IMR-90 (cell line): ENCODE results near the gene PDE4B. TPM values are rescaled to one million over a fixed set of nuclear protein-coding genes. Genes with fewer than 3 reads are reported as not detected.

Experiments
- ATAC-seq: fragments of 200-7000 bp; cut with Tn5 transposase; 2 replicates; pipeline ENCODE4 v1.9.1; 2020; ENCODE audit warnings: low read depth, mild to moderate bottlenecking, moderate library complexity
- BruUV-seq: library from RNA; stranded (reverse); fragments of 400-500 nt; replicated peaks from 2 replicates; lab custom pipeline; 2021; lab: Mats Ljungman, UMichigan
- CTCF ChIA-PET: fragments of 300-600 bp; formaldehyde crosslinking; extraction: SDS; loops from one replicate; lab custom pipeline; 2021; ENCODE audit warnings: antibody characterized with exemption; lab: Yijun Ruan, JAX
- POLR2A ChIA-PET: fragments of 300-600 bp; sonication (Branson Sonifier 250); formaldehyde crosslinking; loops from one replicate; lab custom pipeline; 2022; ENCODE audit warnings: antibody characterized with exemption; ENCODE audit not compliant: unreplicated experiment; lab: Charles Lee
- DNase-seq: peaks from one replicate; pipeline ENCODE4 v3.0.0; 2013
- H2AFZ ChIP-seq: replicated peaks from 2 replicates; pipeline ENCODE3; 2013; ENCODE audit warnings: low read length, mild to moderate bottlenecking; ENCODE audit not compliant: poor library complexity
- H2AK5ac ChIP-seq: 2 replicates; pipeline ENCODE4 v1.6.1; 2013; ENCODE audit warnings: low read depth, low read length, inconsistent platforms
- H2AK9ac ChIP-seq: replicated peaks from 2 replicates; pipeline ENCODE3; 2013; ENCODE audit warnings: mild to moderate bottlenecking, low read depth, low read length, moderate library complexity; ENCODE audit not compliant: poor library complexity
- H2BK120ac ChIP-seq: 2 replicates; pipeline ENCODE4 v1.6.1; 2013; ENCODE audit warnings: low read depth, low read length, inconsistent platforms
- H2BK15ac ChIP-seq: 3 replicates; pipeline ENCODE4 v1.6.1; 2013; ENCODE audit warnings: low read depth, low read length, inconsistent platforms
- H2BK20ac ChIP-seq: 2 replicates; pipeline ENCODE4 v1.6.1; 2013; ENCODE audit warnings: low read depth, mild to moderate bottlenecking, inconsistent platforms, low read length, moderate library complexity
- H2BK5ac ChIP-seq: 2 replicates; pipeline ENCODE4 v1.6.1; 2013; ENCODE audit warnings: mild to moderate bottlenecking, low read depth, low read length, inconsistent platforms; ENCODE audit not compliant: poor library complexity, severe bottlenecking
- H3K14ac ChIP-seq: replicated peaks from 2 replicates; pipeline ENCODE4 v1.6.1; 2013; ENCODE audit warnings: low read depth, low read length, inconsistent platforms
- H3K18ac ChIP-seq: 2 replicates; pipeline ENCODE4 v1.6.1; 2013; ENCODE audit warnings: low read depth, low read length, control low read depth
- H3K23ac ChIP-seq: 2 replicates; pipeline ENCODE4 v1.6.1; 2013; ENCODE audit warnings: low read depth, low read length, inconsistent platforms
- H3K27ac ChIP-seq: 2 replicates; pipeline ENCODE4 v1.5.1; 2013; ENCODE audit warnings: mild to moderate bottlenecking, control low read depth, low read length; ENCODE audit not compliant: insufficient read depth
- H3K27me3 ChIP-seq: 2 replicates; pipeline ENCODE4 v1.6.1; 2013; ENCODE audit warnings: low read length; ENCODE audit not compliant: control insufficient read depth, insufficient read depth
- H3K36me3 ChIP-seq: 2 replicates; pipeline ENCODE4 v1.6.1; 2013; ENCODE audit warnings: low read length, mixed read lengths; ENCODE audit not compliant: control insufficient read depth, insufficient read depth
- H3K4ac ChIP-seq: 2 replicates; pipeline ENCODE4 v1.6.1; 2013; ENCODE audit warnings: low read depth, low read length, inconsistent platforms
- H3K4me1 ChIP-seq: 2 replicates; pipeline ENCODE4 v1.6.1; 2013; ENCODE audit warnings: low read length, mixed read lengths; ENCODE audit not compliant: control insufficient read depth, insufficient read depth
- H3K4me2 ChIP-seq: 2 replicates; pipeline ENCODE4 v1.6.1; 2013; ENCODE audit warnings: low read depth, mild to moderate bottlenecking, control low read depth, low read length, moderate library complexity
- H3K4me3 ChIP-seq: 2 replicates; pipeline ENCODE4 v1.5.1; 2013; ENCODE audit warnings: low read depth, mild to moderate bottlenecking, control low read depth, low read length, moderate library complexity; ENCODE audit not compliant: insufficient read depth
- H3K56ac ChIP-seq: 2 replicates; pipeline ENCODE4 v1.6.1; 2013; ENCODE audit warnings: low read length, inconsistent platforms; ENCODE audit not compliant: insufficient read depth; ENCODE audit errors: extremely low read depth
- H3K79me1 ChIP-seq, 2 experiments: 2 replicates each; pipeline ENCODE4 v1.6.1; 2013; ENCODE audit warnings: low read length in 2 of 2, inconsistent platforms in 1 of 2, low read depth in 1 of 2
- H3K9ac ChIP-seq: 2 replicates; pipeline ENCODE4 v1.6.1; 2013; ENCODE audit warnings: low read depth, low read length, control low read depth
- H3K9me1 ChIP-seq: 2 replicates; pipeline ENCODE4 v1.6.1; 2013; ENCODE audit warnings: low read length, inconsistent platforms; ENCODE audit not compliant: insufficient read depth
- H3K9me3 ChIP-seq: 2 replicates; pipeline ENCODE4 v1.6.1; 2013; ENCODE audit warnings: low read length; ENCODE audit not compliant: control insufficient read depth, insufficient read depth
- H4K20me1 ChIP-seq: 2 replicates; pipeline ENCODE4 v1.6.1; 2013; ENCODE audit warnings: low read length, inconsistent platforms; ENCODE audit not compliant: insufficient read depth
- H4K5ac ChIP-seq: 2 replicates; pipeline ENCODE4 v1.6.1; 2013; ENCODE audit warnings: mild to moderate bottlenecking, low read depth, low read length, control low read depth
- H4K8ac ChIP-seq, 2 experiments: 2 replicates each; pipeline ENCODE4 v1.6.1; 2013; ENCODE audit warnings: low read depth in 2 of 2, low read length in 2 of 2, control low read depth in 1 of 2, inconsistent platforms in 1 of 2
- H4K91ac ChIP-seq: 2 replicates; pipeline ENCODE4 v1.6.1; 2013; ENCODE audit warnings: low read depth, low read length, inconsistent platforms; ENCODE audit not compliant: insufficient read depth
- CHD1 ChIP-seq: IDR thresholded peaks from 2 replicates; pipeline ENCODE4 v1.6.1; 2012; ENCODE audit warnings: low read depth, low read length, improper control_type of control experiment
- WGBS, 2 experiments: methylation state at CpG; one replicate each; pipeline versions ENCODE4 v1.1.5 to v1.1.7; 2013; ENCODE audit warnings: missing lambda C conversion rate in 2 of 2; ENCODE audit not compliant: insufficient read length in 1 of 2; ENCODE audit errors: extremely low coverage in 2 of 2; 5-methylcytosine and 5-hydroxymethylcytosine counted together
- dilution Hi-C: fragments of 300-500 bp; cut with HindIII; formaldehyde crosslinking; loops from one replicate; pipeline ENCODE4 v1.14.3; 2018; ENCODE audit warnings: low sequenced_read_pairs; ENCODE audit not compliant: unreplicated experiment
- in situ Hi-C: fragments of 300-500 bp; cut with MboI; formaldehyde crosslinking; loops from 3 replicates; pipeline ENCODE4 v1.14.3; 2019; ENCODE audit warnings: low sequenced_read_pairs, inconsistent platforms, mixed read lengths
- intact Hi-C: fragments of 100-400 bp; cut with micrococcal nuclease; formaldehyde crosslinking; loops from 2 replicates; pipeline ENCODE4 v1.10.0; 2022
- polyA plus RNA-seq, 3 experiments: library from polyadenylated mRNA; depleted of rRNA; stranded (reverse); fragments of >200 nt; gene quantifications; 2 replicates each; pipeline ENCODE4 v1.2.3, GENCODE V29; 2012; ENCODE audit warnings: low replicate concordance in 1 of 3
- total RNA-seq: library from RNA; depleted of rRNA; stranded (reverse); fragments of >200 nt; gene quantifications from 2 replicates; pipeline ENCODE4 v1.2.3, GENCODE V29; 2012
- TF ChIP-seq, protein P1 (sequence below): fragments of 150-350 bp; IDR thresholded peaks from 2 replicates; pipeline ENCODE4 v1.6.1; 2017; ENCODE audit warnings: mild to moderate bottlenecking, antibody characterized with exemption, low read length, low read depth

The PDE4B gene
- total and polyA plus RNA-seq, 2 of the 4 experiments (the other 2 are of a cell fraction), result 5.8 to 21.3 TPM

DNA sequence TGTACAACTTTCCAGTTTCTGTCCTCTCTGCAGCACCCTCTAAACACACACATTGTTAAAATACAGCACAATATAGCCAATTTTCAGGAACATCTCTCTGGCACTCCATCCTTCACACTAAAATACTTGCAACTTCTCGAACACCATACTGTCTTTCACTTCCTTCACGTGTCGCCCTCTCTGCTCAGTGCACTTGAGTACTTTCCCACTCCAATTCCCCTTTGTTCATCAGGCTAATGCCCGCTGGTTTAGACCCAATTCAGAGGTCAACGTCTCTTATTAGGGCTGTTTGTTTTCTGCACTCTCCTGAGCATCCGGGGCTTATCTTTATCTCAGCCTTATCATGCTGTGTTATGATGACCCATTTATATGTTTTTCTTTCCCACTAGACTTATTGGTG lies 503.1 kb downstream of the PDE4B start:
- Histone ChIP-seq H3K56ac (no peak overlapping the region), H3K4me1 (peaks cover 6% of the 10 kb centered on the region), H3K9me1 (no peaks in the 10 kb centered on the region), H2BK120ac (no peak overlapping the region), H2BK5ac (no peak overlapping the region), H4K5ac (no peak overlapping the region), H3K23ac (no peak overlapping the region), H3K9ac (no peak overlapping the region), H3K4me3 (no peak overlapping the region), H4K20me1 (no peaks in the 10 kb centered on the region), H3K9me3 (no peaks in the 10 kb centered on the region), H3K4me2 (no peak overlapping the region), H2BK20ac (no peak overlapping the region), H3K4ac (no peak overlapping the region), H3K36me3 (no peaks in the 10 kb centered on the region), H2BK15ac (no peak overlapping the region), H2AK5ac (no peak overlapping the region), H2AK9ac (no peak overlapping the region), H2AFZ (no peak overlapping the region), H4K8ac (no peak overlapping the region), H3K79me1 (no peaks in the 10 kb centered on the region), H4K91ac (no peak overlapping the region), H3K27me3 (no peaks in the 10 kb centered on the region), H3K27ac (no peak overlapping the region), H3K14ac (no peak overlapping the region), H3K18ac (no peak overlapping the region)
- POLR2A ChIA-PET, result no interaction called here
- no peak for DNase-seq
- 81% methylated on average over 3 of the region's 6 CpGs; no CpG with 5 or more reads in 1 of the 2 experiments for WGBS, 2 experiments
- in situ Hi-C loops (no loop called here), dilution Hi-C loops (no loop called here), intact Hi-C loops (no loop called here)
- TF ChIP-seq, protein P1, sequence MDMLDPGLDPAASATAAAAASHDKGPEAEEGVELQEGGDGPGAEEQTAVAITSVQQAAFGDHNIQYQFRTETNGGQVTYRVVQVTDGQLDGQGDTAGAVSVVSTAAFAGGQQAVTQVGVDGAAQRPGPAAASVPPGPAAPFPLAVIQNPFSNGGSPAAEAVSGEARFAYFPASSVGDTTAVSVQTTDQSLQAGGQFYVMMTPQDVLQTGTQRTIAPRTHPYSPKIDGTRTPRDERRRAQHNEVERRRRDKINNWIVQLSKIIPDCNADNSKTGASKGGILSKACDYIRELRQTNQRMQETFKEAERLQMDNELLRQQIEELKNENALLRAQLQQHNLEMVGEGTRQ, result no peak
- TF ChIP-seq CHD1, result no peak
- ATAC-seq, result no peak
- no TSS peak for BruUV-seq
- CTCF ChIA-PET, result no interaction called here
